Breast epithelium (tissue), 4 donors: Measurements from ENCODE around the gene MYLK2. TPM values are rescaled to one million over a fixed set of nuclear protein-coding genes. Genes with fewer than 3 reads are reported as not detected.
"Not testable (repeated sequence)": the region's sequence is repeated elsewhere in the genome, so short reads cannot be mapped to it uniquely, and the experiment has no call there.

Source experiments
- DNase-seq, 2 donors: peaks; one replicate each; pipeline ENCODE4 v3.0.0-alpha.2; 2019; ENCODE audit warnings: low spot score in 2 of 2
- H3K27ac ChIP-seq, 2 donors: fragments of 200-600 bp; sonication (generic) in 1 of 2; one replicate each; pipeline ENCODE4 v1.5.1; 2016 to 2019; ENCODE audit warnings: mild to moderate bottlenecking in 1 of 2
- H3K27me3 ChIP-seq, 2 donors: fragments of 200-600 bp; sonication (generic) in 1 of 2; one replicate each; pipeline versions ENCODE4 v1.5.1 to v1.6.0; 2017 to 2019; ENCODE audit warnings: control low read depth in 1 of 2, mild to moderate bottlenecking in 1 of 2
- H3K36me3 ChIP-seq: fragments of 200-600 bp; one replicate; pipeline ENCODE4 v1.5.1; 2019
- H3K4me1 ChIP-seq, 2 donors: fragments of 200-600 bp; sonication (generic); one replicate each; pipeline ENCODE4 v1.5.1; 2016 to 2019; ENCODE audit warnings: control low read depth in 1 of 2
- H3K4me3 ChIP-seq, 3 donors: fragments of 200-600 bp; sonication (generic); 1 replicate in 2 of 3; 2 replicates in 1 of 3; pipeline ENCODE4 v1.5.1; 2016 to 2019; ENCODE audit warnings: mild to moderate bottlenecking in 3 of 3, moderate library complexity in 2 of 3
- H3K9me3 ChIP-seq, 2 donors: fragments of 200-600 bp; sonication (generic) in 1 of 2; one replicate each; pipeline ENCODE4 v1.5.1; 2016 to 2019; ENCODE audit warnings: control low read depth in 1 of 2
- CTCF ChIP-seq, 3 donors: fragments of 450-650 bp; IDR thresholded peaks; one replicate each; pipeline ENCODE4 v1.5.1; 2016 to 2017; ENCODE audit warnings: antibody characterized with exemption in 3 of 3, mild to moderate bottlenecking in 3 of 3, moderate library complexity in 3 of 3
- POLR2A ChIP-seq: fragments of 450-650 bp; IDR thresholded peaks from one replicate; pipeline ENCODE4 v1.6.1; 2016; ENCODE audit warnings: antibody characterized with exemption, mild to moderate bottlenecking, moderate library complexity
- POLR2AphosphoS5 ChIP-seq, 3 donors: sonication (generic); formaldehyde crosslinking; IDR thresholded peaks; one replicate each; pipeline ENCODE4 v1.6.1; 2017; ENCODE audit warnings: antibody characterized with exemption in 3 of 3
- intact Hi-C: fragments of 100-400 bp; cut with DNase I; formaldehyde crosslinking; loops from one replicate; pipeline ENCODE4 v1.15.1; 2023; ENCODE audit warnings: low total_unique reads
- total RNA-seq, 3 donors: library from RNA; depleted of rRNA; stranded (reverse); fragments of >200 nt; gene quantifications; one replicate each; pipeline ENCODE4 v1.1.0, GENCODE V29; 2016

MYLK2 gene
- total RNA-seq, 3 donors from 2014 or later: not detected

- Histone ChIP-seq H3K36me3 (no peaks in the 10 kb centered on the region), H3K4me1 (no peaks in the 10 kb centered on the region), H3K27me3 (no peaks in the 10 kb centered on the region), H3K4me3 (no peak overlapping the region), H3K27ac (no peak overlapping the region), H3K9me3 (no peaks in the 10 kb centered on the region)
- intact Hi-C loops: no loop called here
- no peak for DNase-seq
- TF ChIP-seq POLR2A (no peak), CTCF (IDR thresholded peaks at IDR 0.05) (no peak), POLR2AphosphoS5 (IDR thresholded peaks at IDR 0.05) (no peak)
Measured at GRCh38 chr20:31809661-31810060, 9.5 kb upstream of the MYLK2 start.

- H3K4me1 ChIP-seq: no peaks in the 10 kb centered on the region
- H3K27ac ChIP-seq: no peak overlapping the region
- H3K36me3 ChIP-seq: no peaks in the 10 kb centered on the region
- DNase-seq: no peak
- no peak overlapping the region for H3K4me3 ChIP-seq
- no peak for TF ChIP-seq POLR2AphosphoS5 (IDR thresholded peaks at IDR 0.05)
- no peak for TF ChIP-seq CTCF (IDR thresholded peaks at IDR 0.05)
- TF ChIP-seq POLR2A: no peak
- no peaks in the 10 kb centered on the region for H3K27me3 ChIP-seq
- no peaks in the 10 kb centered on the region for H3K9me3 ChIP-seq
- intact Hi-C loops: no loop called here
Measured at GRCh38 chr20:31811198-31811597, 8.0 kb upstream of the MYLK2 start.

GRCh38 chr20:31811796-31812728, 7.1 kb upstream of the MYLK2 start:
- no peaks in the 10 kb centered on the region for H3K36me3 ChIP-seq
- no peaks in the 10 kb centered on the region for H3K9me3 ChIP-seq
- no peak for DNase-seq
- no peak overlapping the region for H3K4me3 ChIP-seq
- intact Hi-C loops: no loop called here
- H3K4me1 ChIP-seq: no peaks in the 10 kb centered on the region
- no peak overlapping the region for H3K27ac ChIP-seq
- H3K27me3 ChIP-seq: no peaks in the 10 kb centered on the region
- TF ChIP-seq POLR2A (no peak), CTCF (IDR thresholded peaks at IDR 0.05) (no peak), POLR2AphosphoS5 (IDR thresholded peaks at IDR 0.05) (no peak)

- no peaks in the 10 kb centered on the region for H3K4me1 ChIP-seq
- TF ChIP-seq CTCF (IDR thresholded peaks at IDR 0.05) (no peak), POLR2AphosphoS5 (IDR thresholded peaks at IDR 0.05) (no peak), POLR2A (no peak)
Measured at GRCh38 chr20:31813611-31814010, 5.5 kb upstream of the MYLK2 start.

GRCh38 chr20:31814142-31814541, 5.0 kb upstream of the MYLK2 start:
- intact Hi-C loops, H3K27ac ChIP-seq, H3K4me3 ChIP-seq, DNase-seq, H3K9me3 ChIP-seq, H3K27me3 ChIP-seq, H3K36me3 ChIP-seq, H3K4me1 ChIP-seq: not testable (repeated sequence)

More at GRCh38 chr20:31813611-31814010, 5.5 kb upstream of the MYLK2 start:
- Histone ChIP-seq H3K9me3 (no peaks in the 10 kb centered on the region), H3K36me3 (no peaks in the 10 kb centered on the region), H3K27me3 (no peaks in the 10 kb centered on the region), H3K4me3 (no peak overlapping the region), H3K27ac (no peak overlapping the region)
- DNase-seq: no peak
- intact Hi-C loops: no loop called here
